NOMO-1 treated with dmso at 0.1 percent for 144 hours (cell line): Measurements from ENCODE around the gene FOXJ3.
A peak's percentile ranks its signal among the peaks of the same experiment; 100 is the strongest.

Experiments
- DNase-seq: peaks from one replicate; lab custom pipeline; 2025; ENCODE audit not compliant: unreplicated experiment; lab: John Stamatoyannopoulos, UW

The FOXJ3 gene

DNA sequence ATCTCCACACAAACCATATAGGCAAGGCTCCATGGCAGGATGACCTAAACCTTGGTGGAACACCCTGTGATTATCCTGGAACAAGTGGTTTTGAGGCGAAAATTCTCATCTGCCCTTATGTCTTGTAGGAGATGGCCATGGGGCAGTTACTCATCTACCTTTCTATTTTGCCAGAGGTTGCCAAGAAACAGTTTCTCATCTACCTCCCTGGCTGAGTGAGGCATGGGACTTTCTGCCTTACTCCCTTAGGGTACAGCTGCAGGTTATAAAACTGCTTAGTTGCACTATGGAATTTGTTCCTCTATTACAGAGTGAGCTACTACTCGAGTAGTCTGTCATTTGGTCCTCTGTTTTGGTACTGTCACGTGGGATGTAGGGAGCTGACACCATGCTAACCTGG lies 139.2 kb downstream of the FOXJ3 start:
- DNase-seq = no peak

DNA sequence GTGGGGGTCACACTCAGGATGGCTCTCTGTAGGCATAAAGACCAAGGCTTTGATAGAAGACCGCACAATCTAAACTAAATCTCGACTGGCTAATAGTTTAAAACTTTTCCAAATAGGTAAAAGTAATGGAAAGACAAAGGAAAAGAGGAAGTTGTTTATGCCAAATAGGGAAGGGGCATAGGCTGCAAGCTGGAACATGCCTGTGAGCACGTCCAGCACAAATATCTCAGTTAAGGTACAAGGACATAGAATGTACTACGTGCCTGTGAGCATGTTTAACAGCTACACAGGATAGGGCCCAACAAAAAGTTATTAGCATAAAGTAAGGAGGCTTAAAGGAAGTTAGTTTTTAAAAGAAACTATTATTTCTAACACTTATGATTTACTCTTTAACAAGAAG lies 142.9 kb downstream of the FOXJ3 start:
- no peak for DNase-seq

DNA sequence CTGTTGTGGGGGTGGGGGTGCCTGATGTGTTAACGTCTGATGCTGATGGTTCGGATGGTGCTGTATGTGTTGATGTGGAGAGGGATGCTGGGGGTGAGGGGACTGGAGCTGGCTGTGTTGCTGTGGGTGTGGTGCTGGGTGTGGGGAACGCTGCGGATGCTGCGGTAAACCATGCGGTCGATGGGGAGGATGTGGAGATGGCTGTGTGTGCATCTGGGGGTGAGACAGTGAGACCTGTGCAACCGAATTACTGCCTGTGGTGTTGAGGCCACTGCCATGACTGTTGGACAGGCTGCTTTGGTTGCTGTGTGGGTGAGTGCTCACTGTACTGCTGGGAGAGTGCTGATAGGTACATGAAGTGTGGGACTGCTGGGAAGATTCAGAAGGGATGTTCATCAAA lies 143.7 kb downstream of the FOXJ3 start:
- DNase-seq = no peak

DNA sequence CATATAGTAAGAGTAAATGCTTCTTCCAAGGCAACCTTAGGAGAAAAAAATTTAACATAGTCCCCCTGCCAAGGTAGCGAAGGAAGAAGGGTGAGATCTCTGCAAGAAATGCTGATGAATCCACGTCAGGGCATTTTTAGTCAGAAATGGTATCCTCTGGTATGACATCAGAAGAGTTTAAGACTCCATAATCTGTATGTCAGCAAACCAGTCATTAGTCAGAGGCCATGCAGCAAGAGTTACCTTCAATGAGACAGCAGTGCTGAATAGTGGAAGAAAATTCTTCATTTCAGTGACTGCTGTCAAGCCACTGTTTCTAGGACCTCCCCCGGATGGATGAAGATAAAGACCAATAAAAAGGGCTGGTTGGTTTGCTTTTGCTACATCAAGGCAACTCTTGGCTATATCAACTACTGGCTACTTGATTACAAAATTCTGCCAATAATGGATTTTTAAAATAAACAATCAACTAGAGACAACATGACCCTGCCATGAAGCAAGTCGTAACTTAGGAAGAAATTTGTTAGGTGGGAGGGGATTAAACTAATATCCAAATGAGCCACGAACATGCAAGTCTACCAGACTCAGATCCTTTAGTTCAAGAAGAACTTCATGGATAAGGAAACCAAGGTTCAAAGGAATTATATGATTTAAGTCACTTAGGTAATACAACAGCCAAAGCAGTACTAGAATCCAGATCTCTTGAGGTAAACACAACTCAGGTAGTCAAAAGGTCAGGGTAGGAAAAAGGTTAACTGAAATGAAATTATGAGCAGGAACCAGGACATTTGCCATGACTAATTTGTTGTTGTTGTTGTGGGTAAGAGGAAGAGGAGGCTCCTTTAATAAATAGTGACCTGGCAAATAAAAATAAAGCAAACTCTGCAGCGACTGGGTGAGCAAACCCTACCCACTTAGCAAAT lies 144.8 kb downstream of the FOXJ3 start:
- no peak for DNase-seq

GRCh38 chr1:42186152-42186551 lies 148.9 kb downstream of the FOXJ3 start:
- no peak for DNase-seq

DNA sequence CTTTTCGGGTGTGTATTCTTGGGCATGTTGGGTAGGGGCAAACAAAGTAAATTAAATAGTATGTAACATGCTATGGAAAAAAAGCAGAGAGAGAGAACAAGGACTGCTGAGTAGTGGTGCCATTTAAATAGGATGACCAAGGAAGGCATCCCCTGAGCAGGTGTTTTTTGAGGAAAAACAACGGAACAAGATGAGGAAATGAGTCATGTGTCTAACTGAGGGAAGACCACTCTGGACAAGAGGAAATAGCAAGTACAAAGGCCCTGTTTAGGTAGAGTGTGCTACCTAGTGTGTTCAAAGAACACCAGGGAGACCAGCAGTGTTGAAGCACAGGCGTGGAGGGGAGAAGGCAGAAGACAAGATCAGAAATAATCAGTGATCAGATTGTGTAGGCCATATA lies 150.4 kb downstream of the FOXJ3 start:
- DNase-seq = no peak

DNA sequence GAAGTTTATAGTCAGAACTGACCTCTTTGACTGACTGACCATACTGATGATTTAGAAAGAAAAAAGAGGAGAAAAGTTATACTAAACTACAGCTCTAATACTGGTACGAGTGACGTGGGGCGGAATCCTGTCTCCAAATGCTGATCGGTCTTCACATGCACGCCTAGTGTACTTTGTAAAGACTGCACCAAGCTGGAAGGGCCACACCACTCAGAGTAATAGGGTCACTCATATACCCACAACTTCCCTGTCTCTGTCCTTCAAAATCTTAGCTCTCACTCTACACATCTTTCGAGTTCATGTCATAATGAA lies 151.1 kb downstream of the FOXJ3 start:
- DNase-seq = no peak

- DNase-seq = no peak
Observed at GRCh38 chr1:42183210-42183956, 151.7 kb downstream of the FOXJ3 start.

GRCh38 chr1:42181687-42182086 lies 153.3 kb downstream of the FOXJ3 start:
- no peak for DNase-seq

GRCh38 chr1:42179900-42180329 lies 155.1 kb downstream of the FOXJ3 start:
- DNase-seq = no peak

DNA sequence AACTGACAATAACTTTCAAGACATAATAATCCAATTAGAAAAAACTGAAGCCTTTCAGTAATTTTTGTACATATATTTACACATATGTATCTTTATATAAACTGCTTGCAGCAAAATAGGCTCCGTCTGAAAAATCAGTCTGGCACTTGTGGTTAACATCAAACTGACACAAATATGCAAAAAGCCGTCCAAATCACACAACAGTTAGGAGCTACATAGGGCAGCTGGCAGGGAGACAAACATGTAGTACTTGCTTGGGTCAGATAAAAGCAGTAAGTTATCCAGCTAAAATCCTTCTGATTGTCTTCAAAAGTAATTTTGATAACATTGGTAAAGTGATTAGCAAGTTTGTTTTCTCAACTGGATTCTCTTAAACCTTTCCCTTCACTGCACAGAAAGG lies 155.8 kb downstream of the FOXJ3 start:
- DNase-seq = no peak

- DNase-seq = no peak
Observed at GRCh38 chr1:42178249-42178648, 156.8 kb downstream of the FOXJ3 start.

DNA sequence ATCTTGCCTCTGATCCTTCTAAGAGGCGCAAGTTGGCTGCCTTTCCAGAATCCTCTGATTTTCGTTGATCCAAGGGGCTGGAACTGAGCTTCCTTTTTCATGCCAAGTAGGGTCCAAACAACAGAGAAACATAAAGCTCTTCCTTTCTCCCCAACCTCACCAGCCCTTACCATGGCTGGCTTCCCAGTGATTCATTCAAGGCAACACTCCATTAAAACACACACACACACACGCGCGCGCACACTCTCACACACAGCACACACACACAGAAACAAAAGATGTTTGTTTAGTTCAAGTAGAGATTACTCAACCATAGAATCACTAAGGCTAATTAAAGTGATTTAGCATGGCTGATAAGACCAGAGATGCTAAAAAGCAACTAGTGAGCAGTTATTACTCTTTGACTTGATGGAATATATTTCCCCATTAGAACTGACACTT lies 157.5 kb downstream of the FOXJ3 start:
- no peak for DNase-seq

- no peak for DNase-seq
Observed at GRCh38 chr1:42176902-42177519, 158.0 kb downstream of the FOXJ3 start.

DNA sequence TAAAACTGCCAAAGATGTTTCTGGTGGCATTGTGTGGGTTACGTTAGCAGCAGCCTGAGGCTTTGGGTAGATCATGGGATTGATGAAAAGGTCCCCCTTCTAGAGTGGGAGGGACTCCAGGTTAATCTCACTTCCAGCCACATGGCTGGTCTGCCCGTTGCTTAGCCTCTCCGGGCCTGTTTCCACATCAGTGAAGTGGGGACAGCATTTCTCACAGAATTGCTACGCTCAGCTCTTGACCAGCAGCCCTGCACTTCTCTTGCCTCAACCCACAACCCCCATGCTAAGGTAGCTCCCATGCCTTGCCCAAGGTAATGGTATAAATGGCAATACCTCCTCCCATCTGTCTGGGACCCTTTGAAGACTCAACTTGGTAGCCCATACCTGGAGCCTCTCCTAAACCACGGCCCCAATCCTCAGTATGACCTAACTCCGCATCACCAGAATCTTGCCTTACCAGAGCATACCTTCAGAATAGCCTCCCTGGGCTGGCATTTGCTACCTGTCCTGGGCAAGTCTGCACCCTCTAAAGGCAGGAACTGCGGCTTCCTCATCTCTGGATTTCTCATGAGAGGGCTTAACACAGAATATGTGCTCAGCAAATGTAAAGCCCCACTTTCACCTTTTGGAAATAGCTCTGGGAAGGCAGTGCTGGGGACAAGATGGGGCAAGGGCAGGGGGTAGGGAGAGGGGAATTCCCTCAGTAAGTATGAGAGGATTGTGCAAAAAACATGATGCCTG lies 159.6 kb downstream of the FOXJ3 start:
- no peak for DNase-seq

- DNase-seq = no peak
Observed at GRCh38 chr1:42173961-42174735, 160.9 kb downstream of the FOXJ3 start.

- peak; percentile 33 for DNase-seq
Observed at GRCh38 chr1:42173155-42173933, 161.7 kb downstream of the FOXJ3 start.

GRCh38 chr1:42172381-42173133 lies 162.5 kb downstream of the FOXJ3 start:
- DNase-seq = no peak

DNA sequence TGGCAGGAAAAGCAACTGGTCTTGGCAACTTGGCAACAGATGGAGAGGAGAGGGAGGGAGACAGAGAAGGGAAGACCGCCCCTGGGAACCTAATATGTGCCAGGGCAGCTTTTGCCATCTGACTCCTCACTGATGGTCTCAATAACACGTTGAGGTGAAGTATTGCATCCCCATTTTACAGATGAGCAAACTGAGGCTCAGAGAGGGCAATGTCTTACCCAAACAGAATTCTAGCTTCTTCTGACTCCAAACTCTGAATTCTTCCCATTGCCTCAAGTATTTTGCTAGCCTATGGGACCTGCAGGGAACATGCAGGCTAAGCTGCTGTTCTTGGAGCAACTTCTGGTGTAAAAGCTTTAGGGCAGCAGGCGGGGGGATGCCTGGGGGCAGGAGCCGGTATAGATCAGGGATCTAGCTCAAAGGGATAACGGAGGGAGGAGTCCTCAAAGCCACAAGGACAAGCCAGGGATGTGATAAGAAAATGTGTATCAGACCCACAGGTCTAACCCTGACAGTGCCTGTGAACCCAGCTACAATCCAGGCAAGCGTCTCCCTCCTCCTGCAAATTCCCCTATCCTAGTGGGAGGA lies 163.3 kb downstream of the FOXJ3 start:
- no peak for DNase-seq
